AG10803 (cell line): ENCODE measurements around the gene PRDX6.
"Not testable (repeated sequence)": the region's sequence is repeated elsewhere in the genome, so short reads cannot be mapped to it uniquely, and the experiment has no call there.

Source experiments
- DNase-seq: peaks from one replicate; pipeline ENCODE4 v3.0.0; 2010; ENCODE audit warnings: low read depth
- H3K4me3 ChIP-seq: 2 replicates; pipeline ENCODE4 v1.5.1; 2011; ENCODE audit warnings: mild to moderate bottlenecking, low read length, control low read depth
- CTCF ChIP-seq: conservative IDR thresholded peaks from 2 replicates; pipeline ENCODE4 v1.5.1; 2011; ENCODE audit warnings: mild to moderate bottlenecking, low read length, control low read depth, inconsistent platforms

Gene PRDX6

GRCh38 chr1:173507847-173508209, 30.7 kb downstream of the PRDX6 start:
- no peak for TF ChIP-seq CTCF
- H3K4me3 ChIP-seq = no peak overlapping the region
- DNase-seq = no peak

GRCh38 chr1:173508541-173508940, 31.4 kb downstream of the PRDX6 start:
- TF ChIP-seq CTCF = no peak
- no peak overlapping the region for H3K4me3 ChIP-seq
- DNase-seq = no peak

GRCh38 chr1:173509797-173510196, 32.7 kb downstream of the PRDX6 start:
- no peak for TF ChIP-seq CTCF
- DNase-seq = no peak
- H3K4me3 ChIP-seq = no peak overlapping the region

- DNase-seq, H3K4me3 ChIP-seq: not testable (repeated sequence)
Measured at GRCh38 chr1:173514503-173514902, 37.4 kb downstream of the PRDX6 start.

GRCh38 chr1:173520799-173521198, 43.7 kb downstream of the PRDX6 start:
- no peak for TF ChIP-seq CTCF

GRCh38 chr1:173523329-173523728, 46.2 kb downstream of the PRDX6 start:
- TF ChIP-seq CTCF = no peak
- DNase-seq = no peak
- no peak overlapping the region for H3K4me3 ChIP-seq

More at GRCh38 chr1:173520799-173521198, 43.7 kb downstream of the PRDX6 start:
- DNase-seq = no peak
- H3K4me3 ChIP-seq = no peak overlapping the region

GRCh38 chr1:173525926-173526325, 48.8 kb downstream of the PRDX6 start:
- no peak for DNase-seq
- no peak for TF ChIP-seq CTCF
- no peak overlapping the region for H3K4me3 ChIP-seq
